Myocyte (in vitro differentiated cells): ENCODE results near the gene FLYWCH1. TPM values are rescaled to one million over a fixed set of nuclear protein-coding genes. Genes with fewer than 3 reads are reported as not detected.

Experiments used
- DNase-seq: peaks from one replicate; pipeline ENCODE4 v3.0.0-alpha.2; 2012; ENCODE audit warnings: low read depth
- total RNA-seq: library from RNA; depleted of rRNA; stranded (reverse); fragments of >200 nt; gene quantifications from 2 replicates; pipeline ENCODE4 v1.2.3, GENCODE V29; 2014

Gene FLYWCH1
- total RNA-seq, 1 donor from 2014 or later = 36.9 TPM

DNA sequence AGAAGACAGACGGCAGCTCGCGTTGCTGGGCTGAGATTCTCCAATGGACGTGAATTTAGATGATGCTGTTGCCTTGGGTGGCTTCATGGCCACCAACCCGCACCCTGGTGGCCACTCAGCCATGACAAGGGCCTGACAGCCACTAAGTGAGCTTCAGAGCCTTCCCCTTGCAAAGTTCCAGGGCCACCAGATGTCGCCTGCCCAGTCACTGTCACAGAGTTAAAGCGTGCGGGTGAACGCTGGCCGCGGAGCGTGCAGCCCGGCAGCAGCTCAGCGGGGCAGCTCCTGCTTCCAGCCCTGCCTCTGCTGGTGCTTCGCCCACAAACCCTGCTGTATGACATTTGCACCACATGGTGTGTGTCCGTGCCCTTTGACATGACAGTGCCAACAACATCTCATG, 39.0 kb downstream of the FLYWCH1 start:
- DNase-seq = no peak

DNA sequence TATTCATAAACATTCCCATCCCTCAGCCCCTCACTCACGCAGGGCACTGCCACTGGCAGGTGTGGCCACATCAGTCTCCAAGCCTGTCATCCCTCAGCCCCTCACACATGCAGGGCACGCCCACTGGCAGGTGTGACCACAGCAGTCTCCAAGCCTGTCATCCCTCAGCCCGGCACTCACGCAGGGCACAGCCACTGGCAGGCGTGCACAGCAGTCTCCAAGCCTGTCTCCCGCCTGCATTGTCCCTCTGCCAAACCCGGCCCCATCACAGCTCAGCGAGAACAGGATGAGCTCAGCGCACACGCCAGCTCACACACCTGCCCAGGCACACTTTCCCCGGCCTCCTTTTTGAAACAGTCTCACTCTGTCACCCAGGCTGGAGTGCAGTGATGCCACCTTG, 40.9 kb downstream of the FLYWCH1 start:
- DNase-seq = peak; percentile 71

DNA sequence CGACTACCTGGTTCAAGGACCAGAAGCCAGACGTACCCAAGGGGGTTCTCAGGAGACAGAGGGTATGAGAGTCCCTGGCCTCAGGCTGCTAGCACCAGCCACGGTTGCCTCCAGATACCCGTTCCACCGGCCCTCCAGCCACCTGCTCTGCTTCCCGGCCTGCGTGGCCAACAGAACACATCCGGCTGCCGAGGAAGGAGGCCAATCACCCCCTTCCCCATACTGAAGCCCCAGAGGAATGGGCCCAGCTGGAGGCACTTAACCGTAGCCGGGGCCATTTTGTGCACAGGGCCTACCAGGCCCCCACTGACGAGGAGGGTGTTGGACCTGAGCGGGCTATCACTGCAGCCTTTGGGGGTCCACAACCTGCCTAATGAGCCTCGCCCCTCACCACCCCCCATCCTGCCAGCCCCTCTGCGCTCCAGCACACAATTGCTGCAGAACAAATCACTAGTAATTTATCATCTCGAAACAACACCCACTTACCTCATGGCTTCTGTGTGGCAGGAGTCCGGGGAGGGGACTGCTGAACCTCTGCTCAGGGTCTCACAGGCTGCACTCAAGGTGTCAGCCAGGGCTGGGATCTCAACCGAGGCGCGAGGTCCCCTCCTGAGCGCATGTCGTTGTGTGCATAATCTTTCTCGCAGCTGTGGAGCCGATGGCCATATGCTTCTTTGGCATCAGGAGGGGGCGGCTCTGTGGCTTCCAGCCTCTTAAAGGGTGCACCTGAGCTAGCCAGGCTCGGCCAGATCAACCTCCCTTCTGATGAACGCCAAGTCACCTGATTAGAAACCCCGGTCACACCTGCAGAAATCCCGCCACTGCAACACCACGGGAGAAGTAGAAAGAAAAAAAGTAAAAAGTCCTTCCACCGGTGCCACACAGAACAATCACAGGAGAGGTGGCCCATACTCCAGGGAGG, 42.2 kb downstream of the FLYWCH1 start:
- DNase-seq = no peak

DNA sequence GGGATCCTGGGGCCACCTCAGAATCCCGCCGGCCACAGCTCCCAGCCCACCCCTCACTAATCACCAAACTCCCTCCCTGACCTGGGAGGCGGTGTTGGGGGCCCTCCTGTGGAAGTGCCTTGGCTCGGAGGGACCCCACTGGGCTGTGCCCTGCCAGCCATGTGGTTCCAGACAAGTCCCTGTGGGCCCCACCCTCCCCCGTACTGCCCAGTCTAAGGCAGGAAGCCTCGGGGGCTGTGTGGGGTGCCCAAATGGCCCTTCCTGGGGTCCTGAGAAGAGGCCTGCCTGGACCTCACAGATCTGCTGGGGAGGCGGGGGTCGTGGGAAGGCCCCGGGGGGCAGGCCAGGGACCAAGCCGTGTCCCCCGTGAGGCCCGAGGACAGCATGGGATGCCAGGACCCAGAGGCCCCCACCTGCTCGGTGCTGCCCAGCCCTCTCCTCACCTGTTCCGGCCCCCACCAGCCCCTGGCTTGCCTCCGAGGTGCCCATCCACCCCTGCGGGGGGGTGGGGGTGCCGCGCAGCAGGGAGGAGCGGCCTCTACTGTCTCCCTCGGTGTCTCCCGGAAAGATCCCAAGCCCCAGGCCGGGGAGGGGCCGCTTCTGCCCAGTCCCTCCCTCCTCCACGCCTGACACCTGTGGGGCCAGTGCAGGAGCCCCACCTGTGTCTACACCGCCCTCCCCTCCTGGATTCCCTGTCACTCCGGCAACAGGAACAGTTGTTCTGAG, 43.1 kb downstream of the FLYWCH1 start:
- no peak for DNase-seq

DNA sequence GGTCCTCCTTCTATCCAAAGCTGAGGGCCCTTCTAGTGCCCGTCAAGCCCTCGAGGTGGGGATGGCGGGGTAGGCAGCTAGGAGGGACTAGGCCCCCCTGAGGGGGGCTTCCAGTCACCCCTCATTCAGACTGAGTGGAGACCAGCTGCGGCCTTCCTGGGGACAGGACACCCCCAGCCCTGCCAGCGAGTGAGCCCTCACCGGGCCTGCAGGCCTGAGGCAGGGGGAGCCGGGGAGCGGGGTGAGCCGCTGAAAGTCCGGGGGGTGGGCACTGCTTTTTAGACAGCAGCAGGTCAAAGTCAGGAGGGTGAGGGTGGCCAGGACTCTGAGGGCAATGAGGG, 43.7 kb downstream of the FLYWCH1 start:
- DNase-seq = no peak

DNA sequence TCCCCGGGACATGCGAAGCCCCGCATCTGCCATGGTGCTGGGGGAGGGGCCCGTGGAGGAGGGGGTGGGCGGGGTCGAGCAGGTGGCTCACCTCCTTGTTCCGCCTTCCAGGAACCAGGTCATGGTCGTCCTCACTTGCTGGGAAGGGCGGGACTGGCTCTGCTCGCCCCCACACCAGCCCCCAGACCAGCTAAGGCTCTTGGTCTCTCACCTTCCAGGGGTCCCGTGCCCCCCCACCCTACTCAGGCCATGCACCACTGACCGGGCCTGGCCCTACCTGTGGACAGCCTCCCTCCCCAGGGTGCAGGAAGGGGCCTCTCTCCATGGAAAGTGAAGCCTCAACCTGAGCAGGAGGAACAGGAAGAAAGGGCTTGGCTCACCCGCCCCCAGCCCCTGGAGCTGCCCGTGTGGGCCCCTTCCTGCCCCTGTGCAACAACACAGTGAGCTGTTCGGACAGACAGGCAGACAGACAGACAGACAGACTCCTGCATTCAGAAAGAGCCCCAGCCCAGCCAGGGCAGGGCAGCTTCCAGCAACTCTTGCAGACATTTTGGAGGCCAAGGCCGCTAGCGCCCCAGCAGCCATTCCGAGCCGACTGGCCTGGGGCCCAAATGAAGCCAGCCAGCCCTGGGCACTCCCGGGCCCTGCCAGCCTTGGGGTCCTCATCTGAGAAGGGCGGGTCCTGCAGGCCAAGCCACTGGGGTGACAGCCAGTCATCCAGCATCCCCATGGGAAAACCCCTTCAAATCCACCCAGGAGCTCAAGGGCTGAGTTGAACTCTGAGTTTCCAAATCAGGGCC, 44.2 kb downstream of the FLYWCH1 start:
- no peak for DNase-seq

DNA sequence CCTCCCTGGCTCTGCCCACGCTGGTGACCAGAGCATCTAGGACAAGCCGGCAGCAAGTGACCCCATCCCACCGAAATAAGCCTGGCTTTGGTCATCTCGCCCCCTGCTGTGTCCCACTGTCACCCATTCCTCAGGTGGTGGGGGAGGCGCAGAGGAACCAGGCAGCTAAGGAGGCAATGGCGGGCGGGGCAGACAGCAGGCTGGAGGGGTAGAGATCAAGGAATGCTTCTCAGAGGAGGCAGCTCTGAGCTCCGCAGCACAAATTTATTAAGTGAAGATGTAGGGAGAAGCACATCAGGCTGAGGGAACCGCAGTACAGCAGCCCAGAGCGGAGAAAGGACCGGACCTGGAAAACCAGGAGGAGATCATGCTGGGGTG, 44.8 kb downstream of the FLYWCH1 start:
- no peak for DNase-seq

DNA sequence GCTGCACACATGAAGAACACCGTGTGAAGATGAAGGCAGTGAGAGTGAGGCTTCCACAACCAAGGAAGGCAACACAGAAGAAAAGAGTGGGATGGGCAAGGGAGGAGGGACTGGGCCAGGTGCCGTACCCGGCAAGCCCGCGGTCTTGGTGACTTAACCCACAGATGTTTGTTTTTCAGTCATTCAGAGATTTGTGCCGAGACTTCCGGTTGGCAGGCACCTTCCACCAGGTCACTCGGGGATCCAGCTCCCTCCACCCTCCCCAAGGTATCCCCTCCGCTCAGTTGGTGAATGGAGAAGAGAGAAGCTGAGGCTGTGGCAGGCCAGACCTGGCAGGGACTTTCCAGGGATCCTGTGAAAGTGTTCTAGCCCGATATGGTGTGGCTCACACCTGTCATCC, 47.5 kb downstream of the FLYWCH1 start:
- DNase-seq = no peak

DNA sequence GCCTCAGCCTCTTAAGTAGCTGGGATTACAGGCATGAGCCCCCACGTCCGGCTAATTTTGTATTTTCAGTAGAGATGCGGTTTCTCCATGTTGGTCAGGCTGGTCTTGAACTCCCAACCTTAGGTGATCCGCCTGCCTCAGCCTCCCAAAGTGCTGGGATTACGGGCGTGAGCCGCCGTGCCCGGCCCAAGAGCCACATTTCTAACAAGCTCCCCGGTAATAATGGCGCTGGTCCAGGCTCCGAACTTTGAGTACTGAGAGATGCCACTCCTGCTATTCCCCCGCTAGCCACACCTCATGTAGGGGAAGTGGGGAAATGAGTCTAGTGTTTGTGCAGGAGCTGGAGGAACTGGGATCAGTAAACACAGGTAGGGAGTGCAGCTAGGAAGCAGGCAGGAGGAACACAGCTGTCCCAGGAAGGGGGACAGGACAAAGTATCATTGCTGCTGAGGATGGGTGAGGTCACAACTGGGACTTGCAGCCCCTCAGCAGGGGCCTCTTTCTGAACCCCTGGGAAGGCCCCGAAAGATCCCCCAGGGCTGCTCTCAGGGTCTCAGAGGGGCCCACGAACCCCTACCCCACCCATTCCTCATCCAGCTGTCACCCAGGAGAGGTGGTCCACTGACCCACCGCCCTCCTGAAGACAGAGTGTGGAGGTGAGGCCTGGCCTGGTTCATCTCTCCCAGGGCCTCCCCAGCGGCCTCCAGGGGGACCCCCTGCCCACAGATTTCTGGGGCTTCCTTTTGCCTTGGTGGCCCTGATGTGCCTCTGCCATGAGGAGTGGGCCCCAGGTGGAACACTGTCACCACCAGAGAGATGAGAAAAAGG, 48.7 kb downstream of the FLYWCH1 start:
- no peak for DNase-seq

DNA sequence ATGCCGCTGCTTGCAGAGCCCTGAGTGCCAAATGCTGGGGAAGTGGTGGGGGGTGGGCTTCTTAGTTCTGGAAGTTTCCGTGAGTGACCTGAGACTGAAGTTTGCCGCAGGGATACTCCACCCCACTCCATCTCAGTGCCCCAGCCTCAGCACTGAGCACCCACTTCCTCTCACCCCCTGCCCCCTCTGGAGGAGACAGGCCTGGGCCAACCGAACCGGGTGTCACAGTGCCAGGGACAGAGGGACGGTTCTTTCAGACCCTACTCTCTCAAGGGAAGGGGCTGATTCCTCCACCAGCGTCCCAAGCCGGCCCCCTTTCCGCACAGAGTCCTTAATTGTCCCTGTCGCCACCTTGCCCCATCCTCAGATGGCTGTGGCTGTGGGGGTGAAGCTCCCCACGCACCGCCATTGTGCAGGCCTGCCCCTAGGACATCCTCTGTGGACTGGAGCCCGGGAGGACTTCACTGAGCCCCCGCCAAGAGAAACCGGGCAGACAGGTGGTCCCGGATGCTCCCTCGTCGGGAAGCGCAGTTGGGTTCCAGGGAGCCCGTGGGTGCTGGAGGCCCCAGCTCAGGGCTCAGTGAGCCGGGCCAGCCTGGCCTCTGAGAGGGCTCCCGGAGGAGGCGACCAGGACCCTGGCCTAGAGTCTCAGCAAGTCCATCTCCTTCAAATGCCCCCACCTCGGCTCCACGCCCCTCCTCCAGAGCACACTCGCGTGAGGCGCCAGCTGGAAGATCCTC, 50.8 kb downstream of the FLYWCH1 start:
- no peak for DNase-seq

DNA sequence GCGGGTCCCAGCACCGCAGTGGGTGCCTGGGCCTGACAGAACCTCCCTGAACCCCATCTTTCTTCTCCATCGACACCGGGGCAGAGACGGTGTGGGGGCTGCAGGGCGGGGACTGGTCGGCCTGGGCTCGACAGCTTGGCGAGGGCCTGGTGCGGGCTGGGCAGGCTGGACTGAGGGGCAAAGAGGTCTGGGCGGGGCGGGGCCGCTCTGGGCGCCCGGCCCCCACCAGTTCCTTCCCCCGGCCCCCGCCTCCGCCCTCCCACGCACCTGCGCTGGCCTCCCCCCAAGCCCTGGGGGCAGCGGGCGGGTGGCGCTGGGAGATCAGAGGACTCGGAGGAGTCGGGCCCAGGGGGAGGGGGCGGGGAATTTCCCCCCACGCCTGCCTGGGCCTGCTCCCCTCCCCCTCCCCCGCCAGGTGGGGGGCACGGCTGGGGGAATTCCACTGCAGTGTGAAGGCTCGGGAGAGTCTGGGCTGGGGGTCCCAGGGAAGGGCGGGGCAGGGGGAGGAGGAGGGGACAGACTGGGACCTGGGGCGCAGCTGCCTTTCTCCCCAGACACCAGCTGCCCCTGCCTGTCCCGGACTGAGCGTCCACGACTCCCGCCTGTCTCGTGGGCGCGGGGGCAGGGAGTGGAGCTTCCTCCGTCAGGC, 51.5 kb downstream of the FLYWCH1 start:
- DNase-seq = peak; percentile 82

DNA sequence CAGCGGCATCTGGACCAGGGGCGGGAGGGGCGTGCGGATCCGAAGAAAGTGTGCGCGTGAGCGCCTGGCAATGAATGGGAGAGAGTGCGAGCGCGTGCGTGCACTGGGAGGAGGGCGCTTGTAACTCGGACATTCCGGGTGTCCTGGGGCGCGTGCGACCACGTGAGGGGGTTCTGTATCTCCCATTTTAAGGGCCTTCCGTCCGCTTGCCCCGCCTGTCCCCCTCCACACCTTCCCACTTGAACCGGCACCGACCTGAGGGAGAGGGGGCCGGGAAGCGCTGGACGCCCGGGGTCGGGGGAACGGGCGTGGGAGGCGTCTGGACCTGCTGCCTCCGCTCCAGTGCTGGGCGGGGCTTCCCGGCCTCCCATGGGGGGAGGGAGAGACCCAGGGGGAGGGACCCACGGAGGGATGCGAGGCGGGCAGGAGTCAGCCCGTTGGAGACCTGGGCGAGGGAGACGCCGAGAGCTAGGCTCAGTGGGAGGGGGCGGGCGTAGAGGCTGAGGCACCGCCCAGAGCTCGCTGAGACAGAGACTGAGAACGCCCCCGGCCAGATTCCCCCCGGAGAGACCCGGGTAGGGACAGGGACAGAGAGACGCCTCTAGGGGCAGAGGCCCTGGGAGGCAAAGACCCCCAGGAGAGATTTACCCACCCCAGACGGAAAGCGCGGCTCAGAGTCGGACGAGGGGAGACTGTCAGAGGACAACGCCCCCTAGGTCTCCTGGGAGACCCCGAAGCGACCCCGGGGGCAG, 52.2 kb downstream of the FLYWCH1 start, which contains the start of gene KREMEN2:
Gene KREMEN2 (plus strand): TSS at position 553 of the 752 bp plus-strand sequence. CDS start 246 bp downstream, outside the sequence.
- DNase-seq = peak; percentile 60

DNA sequence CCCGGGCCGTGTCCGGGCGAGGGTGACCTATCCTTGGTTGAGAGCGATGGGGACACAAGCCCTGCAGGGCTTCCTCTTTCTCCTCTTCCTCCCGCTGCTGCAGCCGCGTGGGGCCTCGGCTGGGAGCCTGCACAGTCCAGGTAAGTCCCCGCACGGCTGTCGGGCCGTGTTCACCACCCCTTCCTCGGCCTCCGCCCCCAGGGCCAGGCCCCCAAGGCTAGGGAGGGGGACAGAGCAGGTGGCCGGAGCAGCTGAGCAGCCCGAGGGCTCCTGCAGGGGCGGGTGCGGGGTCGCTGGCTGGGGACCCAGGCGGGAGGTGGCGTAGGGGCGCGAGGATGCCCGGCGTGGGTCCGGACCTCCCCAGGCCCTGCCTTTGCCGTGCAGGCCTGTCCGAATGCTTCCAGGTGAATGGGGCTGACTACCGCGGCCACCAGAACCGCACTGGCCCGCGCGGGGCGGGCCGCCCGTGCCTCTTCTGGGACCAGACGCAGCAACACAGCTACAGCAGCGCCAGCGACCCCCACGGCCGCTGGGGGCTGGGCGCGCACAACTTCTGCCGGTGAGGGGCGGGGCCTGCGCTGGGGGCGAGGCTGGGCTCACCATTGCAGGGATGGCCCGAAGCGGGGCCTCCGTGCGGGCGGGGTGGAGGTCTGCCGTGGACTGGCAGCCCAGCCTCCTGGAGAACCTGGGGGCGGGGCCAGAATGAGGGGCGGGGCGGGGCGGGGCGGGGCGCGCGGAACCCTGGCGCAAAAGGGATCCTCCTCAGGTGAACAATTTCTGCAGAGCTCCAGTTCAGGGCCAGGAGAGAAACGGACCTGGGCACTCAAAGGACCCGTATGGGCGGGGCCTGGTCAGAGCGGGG, 53.0 kb downstream of the FLYWCH1 start:
- DNase-seq = no peak

DNA sequence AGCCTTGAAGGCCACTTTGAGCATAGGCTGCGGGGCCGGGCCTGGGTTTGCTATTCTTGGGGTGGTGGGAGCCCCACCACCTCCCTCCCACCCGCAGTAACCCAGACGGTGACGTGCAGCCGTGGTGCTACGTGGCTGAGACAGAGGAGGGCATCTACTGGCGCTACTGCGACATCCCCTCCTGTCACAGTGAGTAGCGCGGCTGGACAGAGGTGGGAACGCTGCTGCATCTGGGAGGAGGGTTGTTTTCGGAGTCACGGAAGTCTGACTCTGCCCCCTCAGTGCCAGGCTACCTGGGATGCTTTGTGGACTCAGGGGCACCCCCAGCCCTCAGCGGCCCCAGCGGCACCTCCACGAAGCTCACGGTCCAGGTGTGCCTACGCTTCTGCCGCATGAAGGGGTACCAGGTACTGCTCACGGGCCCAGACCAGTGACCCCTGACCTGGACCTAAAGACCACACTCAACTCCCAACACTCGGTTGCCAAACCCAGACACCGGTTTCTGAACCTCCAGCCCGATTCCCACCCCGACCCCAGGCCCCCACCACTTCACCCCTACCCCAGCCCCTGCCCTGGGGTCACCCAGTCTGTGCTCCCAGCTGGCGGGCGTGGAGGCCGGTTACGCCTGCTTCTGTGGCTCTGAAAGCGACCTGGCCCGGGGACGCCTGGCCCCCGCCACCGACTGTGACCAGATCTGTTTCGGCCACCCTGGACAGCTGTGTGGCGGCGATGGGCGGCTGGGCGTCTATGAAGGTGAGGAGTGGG, 54.5 kb downstream of the FLYWCH1 start:
- no peak for DNase-seq

DNA sequence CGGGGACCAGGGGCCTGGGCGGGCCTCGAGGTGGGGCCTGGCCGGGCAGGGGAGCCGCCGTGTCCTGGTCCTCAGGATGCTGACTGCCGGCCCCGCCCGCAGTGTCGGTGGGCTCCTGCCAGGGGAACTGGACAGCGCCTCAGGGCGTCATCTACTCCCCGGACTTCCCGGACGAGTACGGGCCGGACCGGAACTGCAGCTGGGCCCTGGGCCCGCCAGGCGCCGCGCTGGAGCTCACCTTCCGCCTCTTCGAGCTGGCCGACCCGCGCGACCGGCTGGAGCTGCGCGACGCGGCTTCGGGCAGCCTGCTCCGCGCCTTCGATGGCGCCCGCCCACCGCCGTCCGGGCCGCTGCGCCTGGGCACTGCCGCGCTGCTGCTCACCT, 55.1 kb downstream of the FLYWCH1 start:
- no peak for DNase-seq

DNA sequence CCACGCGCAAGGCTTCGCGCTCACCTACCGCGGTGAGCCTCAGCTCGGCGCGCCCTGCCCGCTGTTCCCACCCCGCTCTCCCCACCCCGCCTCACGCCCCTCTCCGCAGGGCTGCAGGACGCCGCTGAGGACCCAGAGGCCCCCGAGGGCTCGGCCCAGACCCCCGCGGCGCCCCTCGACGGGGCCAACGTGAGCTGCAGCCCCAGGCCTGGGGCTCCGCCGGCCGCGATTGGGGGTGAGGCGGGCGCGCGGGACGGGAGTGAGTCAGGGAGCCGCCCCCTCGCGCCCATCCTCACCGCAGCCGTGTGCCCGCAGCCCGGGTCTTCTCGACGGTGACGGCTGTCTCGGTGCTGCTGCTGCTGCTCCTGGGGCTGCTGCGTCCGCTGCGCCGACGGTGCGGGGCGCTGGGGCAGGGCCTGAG, 55.5 kb downstream of the FLYWCH1 start:
- no peak for DNase-seq

DNA sequence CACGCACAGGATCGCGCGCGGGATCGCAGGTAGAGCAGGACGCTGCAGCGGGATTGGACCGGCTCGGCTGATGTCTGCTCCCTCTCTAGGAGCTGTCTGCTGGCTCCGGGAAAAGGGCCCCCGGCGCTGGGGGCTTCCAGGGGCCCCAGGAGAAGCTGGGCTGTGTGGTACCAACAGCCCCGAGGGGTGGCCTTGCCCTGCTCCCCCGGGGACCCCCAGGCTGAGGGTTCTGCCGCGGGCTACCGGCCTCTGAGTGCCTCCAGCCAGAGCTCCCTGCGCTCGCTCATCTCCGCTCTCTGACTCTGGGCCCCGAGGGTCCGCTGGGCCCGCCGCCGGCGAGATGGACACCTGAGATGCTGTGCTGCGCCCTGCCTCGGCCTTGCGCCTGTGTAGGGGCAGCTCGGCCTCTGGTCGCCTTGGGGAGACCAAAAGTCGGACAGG, 56.0 kb downstream of the FLYWCH1 start:
- no peak for DNase-seq
